Neutrophil (primary cell): ENCODE results near the gene SMARCA2.

ENCODE experiments used
- H3K27ac ChIP-seq: fragments of 200-600 bp; sonication (generic); 2 replicates; pipeline ENCODE4 v1.5.1; 2016; ENCODE audit warnings: mild to moderate bottlenecking, moderate library complexity
- H3K27me3 ChIP-seq: fragments of 200-600 bp; sonication (generic); 2 replicates; pipeline ENCODE4 v1.6.0; 2016; ENCODE audit warnings: mild to moderate bottlenecking
- H3K36me3 ChIP-seq: fragments of 200-600 bp; sonication (generic); 2 replicates; pipeline ENCODE4 v1.5.1; 2017
- H3K4me1 ChIP-seq, 2 experiments: fragments of 200-600 bp in 1 of 2; sonication (generic) in 1 of 2; 1 replicate in 1 of 2; 2 replicates in 1 of 2; pipeline versions ENCODE4 v1.5.1 to v1.6.1; 2013 to 2016; ENCODE audit warnings: low read depth in 1 of 2, low read length in 1 of 2, mild to moderate bottlenecking in 1 of 2, moderate library complexity in 1 of 2; ENCODE audit not compliant: control insufficient read depth in 1 of 2, insufficient read depth in 1 of 2
- H3K4me3 ChIP-seq, 2 experiments: fragments of 200-600 bp in 1 of 2; sonication (generic) in 1 of 2; 1 replicate in 1 of 2; 2 replicates in 1 of 2; pipeline ENCODE4 v1.5.1; 2013 to 2016; ENCODE audit warnings: low read depth in 1 of 2, low read length in 1 of 2, mild to moderate bottlenecking in 1 of 2, moderate library complexity in 1 of 2
- H3K9me3 ChIP-seq: fragments of 200-600 bp; sonication (generic); 2 replicates; pipeline ENCODE4 v1.5.1; 2016
- CTCF ChIP-seq: fragments of 200-600 bp; sonication (generic); IDR thresholded peaks from 2 replicates; pipeline ENCODE4 v1.5.1; 2016; ENCODE audit warnings: antibody characterized with exemption

SMARCA2 gene

GRCh38 chr9:1998111-1998510 is 17.0 kb upstream of the SMARCA2 start:
- Histone ChIP-seq H3K27me3 (peaks cover 13% of the 10 kb centered on the region), H3K36me3 (no peaks in the 10 kb centered on the region), H3K4me1 (no peaks in the 10 kb centered on the region), H3K27ac (no peak overlapping the region), H3K9me3 (no peaks in the 10 kb centered on the region), H3K4me3 (no peak overlapping the region)
- no peak for TF ChIP-seq CTCF

- Histone ChIP-seq H3K27ac (no peak overlapping the region), H3K4me3 (no peak overlapping the region), H3K27me3 (peaks cover 13% of the 10 kb centered on the region), H3K9me3 (no peaks in the 10 kb centered on the region), H3K36me3 (no peaks in the 10 kb centered on the region), H3K4me1 (no peaks in the 10 kb centered on the region)
- no peak for TF ChIP-seq CTCF
Observed at GRCh38 chr9:2000314-2000713, 14.8 kb upstream of the SMARCA2 start.

- no peaks in the 10 kb centered on the region for H3K4me1 ChIP-seq
- no peak for TF ChIP-seq CTCF
- no peak overlapping the region for H3K27ac ChIP-seq
- peaks cover 23% of the 10 kb centered on the region for H3K27me3 ChIP-seq
- H3K36me3 ChIP-seq = no peaks in the 10 kb centered on the region
- no peak overlapping the region for H3K4me3 ChIP-seq
- H3K9me3 ChIP-seq = no peaks in the 10 kb centered on the region
Observed at GRCh38 chr9:2008372-2008771, 6.8 kb upstream of the SMARCA2 start.

- Histone ChIP-seq H3K4me3 (no peak overlapping the region), H3K27me3 (peaks cover 25% of the 10 kb centered on the region), H3K36me3 (no peaks in the 10 kb centered on the region), H3K4me1 (peaks cover 10% of the 10 kb centered on the region in 2 experiments), H3K27ac (no peak overlapping the region), H3K9me3 (no peaks in the 10 kb centered on the region)
- no peak for TF ChIP-seq CTCF
Observed at GRCh38 chr9:2012347-2012746, 2.8 kb upstream of the SMARCA2 start.

- Histone ChIP-seq H3K36me3 (no peaks in the 10 kb centered on the region), H3K4me1 (peaks cover 22 to 23% of the 10 kb centered on the region in 2 experiments), H3K27me3 (peaks cover 25% of the 10 kb centered on the region), H3K27ac (peak overlapping the region; percentile 97), H3K4me3 (peak overlapping the region; percentile 90 to 97), H3K9me3 (no peaks in the 10 kb centered on the region)
- no peak for TF ChIP-seq CTCF
Observed at GRCh38 chr9:2013743-2014475, 1.2 kb upstream of the SMARCA2 start.
